GM12878 (cell line): ENCODE results near the gene TMEM135. TPM values are rescaled to one million over a fixed set of nuclear protein-coding genes. Genes with fewer than 3 reads are reported as not detected.

Experiments
- ATAC-seq: fragments of 200-7000 bp; cut with Tn5 transposase; 3 replicates; pipeline ENCODE4 v1.9.1; 2020; ENCODE audit warnings: mild to moderate bottlenecking, moderate library complexity
- BruUV-seq: library from RNA; stranded (reverse); fragments of 400-500 nt; replicated peaks from 2 replicates; lab custom pipeline; 2021; lab: Mats Ljungman, UMichigan
- CTCF ChIA-PET: fragments of 300-600 bp; sonication (Branson Sonifier 250); formaldehyde crosslinking; extraction: SDS; loops from one replicate; lab custom pipeline; 2021; ENCODE audit warnings: inconsistent platforms; lab: Yijun Ruan, JAX
- POLR2A ChIA-PET: fragments of 350-600 bp; formaldehyde crosslinking; extraction: SDS; loops from one replicate; lab custom pipeline; 2021; ENCODE audit warnings: inconsistent platforms; lab: Charles Lee
- RAD21 ChIA-PET: fragments of 300-600 bp; sonication (Branson Sonifier 250); formaldehyde crosslinking; loops from one replicate; lab custom pipeline; 2023; ENCODE audit warnings: antibody characterized with exemption; ENCODE audit not compliant: unreplicated experiment; lab: Charles Lee
- SMC1A ChIA-PET: fragments of 300-600 bp; sonication (Branson Sonifier 250); formaldehyde crosslinking; loops from one replicate; lab custom pipeline; 2023; ENCODE audit not compliant: unreplicated experiment, uncharacterized antibody; lab: Charles Lee
- DNase-seq: peaks from one replicate; pipeline ENCODE4 v3.0.0-alpha.2; 2011; ENCODE audit warnings: low read depth, low spot score
- FAIRE-seq: peaks from 3 replicates; lab custom pipeline; 2011; peaks lifted over from hg19 to GRCh38; lab: Jason Lieb, UNC
- H2AFZ ChIP-seq: 2 replicates; pipeline ENCODE4 v1.6.0; 2011; ENCODE audit warnings: low read depth, low read length, control low read depth; ENCODE audit not compliant: control insufficient read depth
- H3K27ac ChIP-seq: 2 replicates; pipeline ENCODE4 v1.5.1; 2011; ENCODE audit warnings: control low read depth; ENCODE audit not compliant: control insufficient read depth, insufficient read depth
- H3K27me3 ChIP-seq, 2 experiments: replicated peaks in 1 of 2; 2 replicates each; pipeline versions ENCODE4 v1.6.0 to v1.6.1; 2011; ENCODE audit warnings: low read length in 1 of 2; ENCODE audit not compliant: control insufficient read depth in 2 of 2, insufficient read depth in 2 of 2
- H3K36me3 ChIP-seq, 2 experiments: 2 replicates each; pipeline ENCODE4 v1.5.1; 2011; ENCODE audit warnings: low read length in 1 of 2; ENCODE audit not compliant: control insufficient read depth in 2 of 2, insufficient read depth in 2 of 2
- H3K4me1 ChIP-seq: 2 replicates; pipeline ENCODE4 v1.6.1; 2011; ENCODE audit warnings: mild to moderate bottlenecking, low read length, moderate library complexity, mixed read lengths; ENCODE audit not compliant: control insufficient read depth, insufficient read depth
- H3K4me2 ChIP-seq: 2 replicates; pipeline ENCODE4 v1.6.0; 2011; ENCODE audit warnings: control low read depth; ENCODE audit not compliant: control insufficient read depth, insufficient read depth
- H3K4me3 ChIP-seq: fragments of 200-600 bp; sonication (generic); 2 replicates; pipeline ENCODE4 v1.5.1; 2016
- H3K79me2 ChIP-seq: 2 replicates; pipeline ENCODE4 v1.6.0; 2011; ENCODE audit warnings: low read length; ENCODE audit not compliant: control insufficient read depth, insufficient read depth
- H3K9ac ChIP-seq: 2 replicates; pipeline ENCODE4 v1.8.0; 2011; ENCODE audit warnings: low read length, control low read depth, mixed read lengths; ENCODE audit not compliant: control insufficient read depth, insufficient read depth
- H3K9me3 ChIP-seq: replicated peaks from 3 replicates; pipeline ENCODE4 v1.5.1; 2011; ENCODE audit warnings: mild to moderate bottlenecking, low read length; ENCODE audit not compliant: control insufficient read depth, insufficient read depth
- H4K20me1 ChIP-seq: 2 replicates; pipeline ENCODE4 v1.6.0; 2011; ENCODE audit not compliant: control insufficient read depth, insufficient read depth
- ATF7 ChIP-seq: fragments of 450-650 bp; IDR thresholded peaks from 2 replicates; pipeline ENCODE4 v1.6.1; 2016; ENCODE audit warnings: low read depth, mild to moderate bottlenecking
- CBX5 ChIP-seq: sonication (generic); IDR thresholded peaks from 2 replicates; pipeline ENCODE4 v1.6.1; 2016; ENCODE audit warnings: low read depth, moderate library complexity, mild to moderate bottlenecking, inconsistent platforms
- MYB ChIP-seq: fragments of 150-350 bp; IDR thresholded peaks from 2 replicates; pipeline ENCODE4 v1.6.1; 2014; ENCODE audit warnings: mild to moderate bottlenecking, low read depth, low read length, borderline replicate concordance
- POLR2AphosphoS2 ChIP-seq: IDR thresholded peaks from 2 replicates; pipeline ENCODE4 v1.6.1; 2011; ENCODE audit warnings: low read depth, mild to moderate bottlenecking, low read length, improper control_type of control experiment, moderate library complexity
- TCF3 ChIP-seq: IDR thresholded peaks from 2 replicates; pipeline ENCODE4 v1.6.1; 2012; ENCODE audit warnings: low read depth, mild to moderate bottlenecking, low read length, borderline replicate concordance; ENCODE audit not compliant: insufficient read depth
- WGBS: methylation state at CpG from one replicate; pipeline ENCODE4 v1.1.6; 2016; ENCODE audit warnings: low lambda C conversion rate; ENCODE audit not compliant: insufficient replicate concordance, insufficient coverage; ENCODE audit errors: missing lambda C conversion rate; 5-methylcytosine and 5-hydroxymethylcytosine counted together
- in situ Hi-C: fragments of 300-500 bp; cut with MboI; formaldehyde crosslinking; loops from 9 replicates; pipeline ENCODE4 v1.14.3; 2018; ENCODE audit warnings: mixed read lengths
- intact Hi-C: fragments of 100-400 bp; cut with micrococcal nuclease; formaldehyde crosslinking; loops from one replicate; pipeline ENCODE4 v1.14.2; 2022; ENCODE audit not compliant: unreplicated experiment
- polyA plus RNA-seq, 11 experiments: library from polyadenylated mRNA; depleted of rRNA in 4 of 11; unstranded in 6 of 11; stranded (reverse) in 5 of 11; fragments of >200 nt; fragmentation: Nextera tagmentation in 4 of 11; fragmentation: Illumina TruSeq in 1 of 11; extraction: Ambion mirVana in 4 of 11; extraction: Trizol in 1 of 11; gene quantifications; 1 replicate in 1 of 11; 2 replicates in 10 of 11; pipeline versions ENCODE4 v1.2.1 to v1.2.3, GENCODE V29; 2011 to 2016; ENCODE audit warnings: inconsistent platforms in 2 of 11, missing spikeins in 2 of 11, low read depth in 1 of 11
- total RNA-seq, 4 experiments: library from RNA; depleted of rRNA in 3 of 4; stranded (reverse); fragments of >200 nt in 3 of 4; fragmentation: Illumina TruSeq in 1 of 4; extraction: Trizol in 1 of 4; gene quantifications; 2 replicates each; pipeline versions ENCODE4 v1.2.1 to v1.2.3, GENCODE V29; 2013 to 2021
- TF ChIP-seq, protein P1 (sequence below): fragments of 450-650 bp; IDR thresholded peaks from 2 replicates; pipeline ENCODE4 v1.6.1; 2017; ENCODE audit warnings: mild to moderate bottlenecking, low read depth, inconsistent platforms; ENCODE audit not compliant: poor library complexity, severe bottlenecking

Gene TMEM135
- total and polyA plus RNA-seq, 10 of the 15 experiments (the other 5 are each of a cell fraction or from before 2014, with no cell fraction given): 7.2 to 117 (median 12.9) TPM

DNA sequence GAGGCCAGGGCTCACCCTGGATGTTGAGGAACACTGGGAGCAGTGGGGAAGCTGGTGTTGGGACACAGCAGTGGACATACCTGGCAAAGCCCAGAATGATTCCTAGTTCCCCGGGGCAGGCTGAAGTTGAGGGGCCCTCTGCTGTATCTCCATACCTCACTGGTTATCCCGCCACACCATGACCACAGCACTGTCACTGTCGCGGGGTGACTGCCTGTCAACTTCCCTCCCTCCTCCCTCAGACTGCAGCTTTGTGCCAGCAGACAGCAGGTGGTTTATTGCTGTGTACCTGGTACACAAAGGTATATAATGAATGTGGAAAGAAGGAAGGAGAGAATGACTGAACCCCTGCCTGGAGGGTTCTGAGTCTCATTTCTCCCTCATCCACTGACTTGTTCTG is 318.7 kb downstream of the TMEM135 start (continued):
- TF ChIP-seq, protein P1, sequence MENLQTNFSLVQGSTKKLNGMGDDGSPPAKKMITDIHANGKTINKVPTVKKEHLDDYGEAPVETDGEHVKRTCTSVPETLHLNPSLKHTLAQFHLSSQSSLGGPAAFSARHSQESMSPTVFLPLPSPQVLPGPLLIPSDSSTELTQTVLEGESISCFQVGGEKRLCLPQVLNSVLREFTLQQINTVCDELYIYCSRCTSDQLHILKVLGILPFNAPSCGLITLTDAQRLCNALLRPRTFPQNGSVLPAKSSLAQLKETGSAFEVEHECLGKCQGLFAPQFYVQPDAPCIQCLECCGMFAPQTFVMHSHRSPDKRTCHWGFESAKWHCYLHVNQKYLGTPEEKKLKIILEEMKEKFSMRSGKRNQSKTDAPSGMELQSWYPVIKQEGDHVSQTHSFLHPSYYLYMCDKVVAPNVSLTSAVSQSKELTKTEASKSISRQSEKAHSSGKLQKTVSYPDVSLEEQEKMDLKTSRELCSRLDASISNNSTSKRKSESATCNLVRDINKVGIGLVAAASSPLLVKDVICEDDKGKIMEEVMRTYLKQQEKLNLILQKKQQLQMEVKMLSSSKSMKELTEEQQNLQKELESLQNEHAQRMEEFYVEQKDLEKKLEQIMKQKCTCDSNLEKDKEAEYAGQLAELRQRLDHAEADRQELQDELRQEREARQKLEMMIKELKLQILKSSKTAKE: no peak
- no peak for TF ChIP-seq CBX5
- TF ChIP-seq POLR2AphosphoS2: no peak
- TF ChIP-seq TCF3: no peak

DNA sequence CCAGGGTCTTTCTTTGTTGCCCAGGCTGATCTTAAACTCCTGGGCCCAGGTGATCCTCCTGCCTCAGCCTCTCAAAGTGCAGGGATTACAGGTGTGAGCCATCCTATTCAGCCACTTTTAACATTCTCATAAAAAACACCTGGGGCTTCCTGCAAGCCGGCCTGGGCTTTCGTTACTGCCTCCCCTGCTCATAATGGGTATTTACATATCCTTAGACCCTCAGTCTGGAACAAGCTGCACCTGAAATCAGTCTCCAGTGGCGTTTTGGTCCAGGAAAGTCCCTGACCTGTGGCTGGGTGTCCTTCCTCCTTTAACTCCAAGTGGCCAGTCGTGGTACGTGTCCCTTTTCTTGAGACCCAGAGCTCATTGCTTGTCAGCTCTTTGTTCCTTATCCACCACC is 320.7 kb downstream of the TMEM135 start:
- Histone ChIP-seq H3K9me3 (no peaks in the 10 kb centered on the region), H3K27ac (no peak overlapping the region), H3K27me3 (no peaks in the 10 kb centered on the region), H3K4me1 (no peaks in the 10 kb centered on the region), H4K20me1 (no peaks in the 10 kb centered on the region), H3K4me3 (no peak overlapping the region), H3K4me2 (no peak overlapping the region), H3K9ac (no peak overlapping the region), H2AFZ (no peak overlapping the region), H3K36me3 (no peaks in the 10 kb centered on the region), H3K79me2 (no peaks in the 10 kb centered on the region)
- FAIRE-seq (no peak), DNase-seq (no peak), ATAC-seq (peak; percentile 19; the same call in 1 of the 3 replicates)
- BruUV-seq: no TSS peak
- CTCF ChIA-PET: no interaction called here
- in situ Hi-C loops (loop anchor here (25.0 kb wide), 1 partner anchor 1529 kb away; no protein-coding TSS in a partner anchor), intact Hi-C loops (no loop called here)
- SMC1A ChIA-PET: no interaction called here
- RAD21 ChIA-PET: no interaction called here
- TF ChIP-seq ATF7 (no peak), MYB (no peak)
- 20% methylated on average over 5 of the region's 5 CpGs for WGBS
- POLR2A ChIA-PET: no interaction called here
